Gastrocnemius medialis (tissue), 4 donors: ENCODE data around the gene SMURF1. TPM values are rescaled to one million over a fixed set of nuclear protein-coding genes. Genes with fewer than 3 reads are reported as not detected.

Experiments
- ATAC-seq, 2 donors: fragments of 150-250 bp; one replicate each; pipeline ENCODE4 v1.9.1; 2016
- DNase-seq, 2 donors: peaks; one replicate each; pipeline ENCODE4 v3.0.0-alpha.2; 2019
- H3K27ac ChIP-seq, 4 donors: fragments of 200-600 bp; sonication (generic); 1 replicate in 1 of 4; 2 replicates in 3 of 4; pipeline ENCODE4 v1.5.1; 2016 to 2018; ENCODE audit warnings: mild to moderate bottlenecking in 2 of 4, moderate library complexity in 1 of 4
- H3K27me3 ChIP-seq, 3 donors: fragments of 200-600 bp; sonication (generic) in 2 of 3; 1 replicate in 1 of 3; 2 replicates in 2 of 3; pipeline versions ENCODE4 v1.5.1 to v1.6.0; 2016 to 2019; ENCODE audit warnings: mild to moderate bottlenecking in 1 of 3, moderate library complexity in 1 of 3
- H3K36me3 ChIP-seq, 2 donors: fragments of 200-600 bp; sonication (generic) in 1 of 2; one replicate each; pipeline ENCODE4 v1.5.1; 2017 to 2018
- H3K4me1 ChIP-seq, 2 donors: fragments of 200-600 bp; sonication (generic) in 1 of 2; one replicate each; pipeline ENCODE4 v1.5.1; 2016 to 2017; ENCODE audit warnings: mild to moderate bottlenecking in 2 of 2
- H3K4me3 ChIP-seq, 4 donors: fragments of 200-600 bp; sonication (generic) in 3 of 4; 1 replicate in 1 of 4; 2 replicates in 3 of 4; pipeline ENCODE4 v1.5.1; 2016 to 2019; ENCODE audit warnings: mild to moderate bottlenecking in 2 of 4
- H3K9me3 ChIP-seq, 3 donors: fragments of 200-600 bp; sonication (generic) in 2 of 3; 1 replicate in 1 of 3; 2 replicates in 2 of 3; pipeline ENCODE4 v1.5.1; 2016 to 2019
- CTCF ChIP-seq, 5 experiments: fragments of 450-650 bp in 3 of 5; fragments of 200-600 bp in 2 of 5; sonication (generic) in 2 of 5; IDR thresholded peaks in 4 of 5; conservative IDR thresholded peaks in 1 of 5; 1 replicate in 4 of 5; 2 replicates in 1 of 5; pipeline ENCODE4 v1.5.1; 2016 to 2019; ENCODE audit warnings: antibody characterized with exemption in 5 of 5, mild to moderate bottlenecking in 3 of 5, moderate library complexity in 3 of 5
- POLR2A ChIP-seq, 2 donors: fragments of 450-650 bp; IDR thresholded peaks; one replicate each; pipeline ENCODE4 v1.6.1; 2017; ENCODE audit warnings: antibody characterized with exemption in 2 of 2, mild to moderate bottlenecking in 2 of 2, moderate library complexity in 2 of 2
- in situ Hi-C, 4 donors: fragments of 200-750 bp; cut with MboI; loops; one replicate each; pipeline versions ENCODE4 v1.15.0 to v1.8.0; 2017; ENCODE audit warnings: low sequenced_read_pairs in 4 of 4
- intact Hi-C: fragments of 100-400 bp; cut with DNase I; formaldehyde crosslinking; loops from one replicate; pipeline ENCODE4 v1.15.1; 2023; ENCODE audit warnings: low total_unique reads
- total RNA-seq, 4 donors: library from RNA; depleted of rRNA; stranded (reverse); fragments of >200 nt; gene quantifications; one replicate each; pipeline versions ENCODE4 v1.1.0 to v1.2.3, GENCODE V29; 2016

The SMURF1 gene
- total RNA-seq, 4 donors from 2014 or later: 15.4 to 44.8 (median 18.3) TPM

- no peak for ATAC-seq
- intact Hi-C loops (no loop called here), in situ Hi-C loops (no loop called here)
- Histone ChIP-seq H3K36me3 (peaks cover 0 to 95% of the 10 kb centered on the region in 2 donors), H3K9me3 (no peaks in the 10 kb centered on the region), H3K27me3 (no peaks in the 10 kb centered on the region), H3K4me3 (no peak overlapping the region), H3K27ac (no peak overlapping the region), H3K4me1 (no peaks in the 10 kb centered on the region)
- no peak for DNase-seq
- TF ChIP-seq CTCF (IDR thresholded peaks at IDR 0.05 in 4 of 5, conservative IDR thresholded peaks at IDR 0.05 in 1 of 5) (no peak), POLR2A (IDR thresholded peaks at IDR 0.05) (no peak)
These were observed 104.5 kb downstream of the SMURF1 start for GRCh38 chr7:99039384-99039891.

- H3K27ac ChIP-seq: no peak overlapping the region
- DNase-seq: no peak
- no peaks in the 10 kb centered on the region for H3K9me3 ChIP-seq
- no peaks in the 10 kb centered on the region for H3K27me3 ChIP-seq
- H3K4me1 ChIP-seq: no peaks in the 10 kb centered on the region
- no peak for ATAC-seq
- intact Hi-C loops: no loop called here
- in situ Hi-C loops: no loop called here
- no peak overlapping the region for H3K4me3 ChIP-seq
- peaks cover 0 to 95% of the 10 kb centered on the region in 2 donors for H3K36me3 ChIP-seq
- TF ChIP-seq CTCF (IDR thresholded peaks at IDR 0.05 in 4 of 5, conservative IDR thresholded peaks at IDR 0.05 in 1 of 5) (no peak), POLR2A (IDR thresholded peaks at IDR 0.05) (no peak)
These were observed 105.6 kb downstream of the SMURF1 start for GRCh38 chr7:99038086-99038855.

- ATAC-seq: no peak
- intact Hi-C loops (no loop called here), in situ Hi-C loops (no loop called here)
- Histone ChIP-seq H3K27me3 (no peaks in the 10 kb centered on the region), H3K4me1 (no peaks in the 10 kb centered on the region), H3K9me3 (no peaks in the 10 kb centered on the region), H3K27ac (no peak overlapping the region), H3K36me3 (peaks cover 0 to 95% of the 10 kb centered on the region in 2 donors), H3K4me3 (no peak overlapping the region)
- no peak for TF ChIP-seq POLR2A (IDR thresholded peaks at IDR 0.05)
- no peak for TF ChIP-seq CTCF (IDR thresholded peaks at IDR 0.05 in 4 of 5, conservative IDR thresholded peaks at IDR 0.05 in 1 of 5)
- no peak for DNase-seq
These were observed 106.5 kb downstream of the SMURF1 start for GRCh38 chr7:99037327-99037940.

- ATAC-seq: no peak
- peak in 1 of 2 donors; percentile 48 for DNase-seq
- Histone ChIP-seq H3K9me3 (no peaks in the 10 kb centered on the region), H3K36me3 (peaks cover 0 to 96% of the 10 kb centered on the region in 2 donors), H3K4me3 (no peak overlapping the region), H3K4me1 (no peaks in the 10 kb centered on the region), H3K27me3 (no peaks in the 10 kb centered on the region), H3K27ac (no peak overlapping the region)
- in situ Hi-C loops: no loop called here
- peak in 1 of 5 experiments; percentile 32 for TF ChIP-seq CTCF (IDR thresholded peaks at IDR 0.05 in 4 of 5, conservative IDR thresholded peaks at IDR 0.05 in 1 of 5)
- TF ChIP-seq POLR2A (IDR thresholded peaks at IDR 0.05): no peak
- intact Hi-C loops: no loop called here
These were observed 107.3 kb downstream of the SMURF1 start for GRCh38 chr7:99036546-99037111.
